Measurements from ENCODE around the gene C5orf46.

C5orf46 gene

DNA sequence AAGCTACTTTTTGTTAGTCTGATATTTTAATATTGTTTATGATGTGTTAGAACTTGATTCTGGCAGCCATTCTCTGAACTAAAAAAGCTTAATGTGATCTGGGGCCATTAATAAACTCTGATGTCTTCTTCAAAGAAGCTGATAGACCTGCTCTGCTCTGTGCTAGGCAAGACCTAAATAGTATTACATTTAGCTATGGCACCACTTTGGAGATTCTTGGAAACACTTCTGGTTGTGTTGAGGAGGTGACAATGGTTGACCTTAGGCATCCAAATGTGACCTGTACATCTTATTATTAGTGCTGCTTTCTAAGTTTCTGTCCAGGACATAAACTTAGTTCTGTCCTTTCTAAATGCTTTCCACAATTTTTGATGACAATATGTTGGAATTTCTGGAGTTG is 49.5 kb downstream of the C5orf46 start:
- no peak for DNase-seq

DNA sequence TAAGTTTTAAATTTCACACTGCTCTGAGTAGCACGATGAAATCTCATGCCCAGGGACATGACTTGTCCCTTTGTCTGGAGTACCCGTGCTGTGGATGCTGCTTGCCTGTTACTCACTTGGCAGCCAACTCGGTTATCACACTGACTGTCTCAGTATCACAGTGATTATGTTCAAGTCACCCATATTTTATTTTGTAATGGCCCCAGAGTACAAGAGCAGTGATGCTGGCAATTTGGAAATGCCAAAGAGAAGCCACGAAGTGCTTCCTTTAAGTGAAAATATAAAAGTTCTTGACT is 50.6 kb downstream of the C5orf46 start:
- no peak for DNase-seq

DNA sequence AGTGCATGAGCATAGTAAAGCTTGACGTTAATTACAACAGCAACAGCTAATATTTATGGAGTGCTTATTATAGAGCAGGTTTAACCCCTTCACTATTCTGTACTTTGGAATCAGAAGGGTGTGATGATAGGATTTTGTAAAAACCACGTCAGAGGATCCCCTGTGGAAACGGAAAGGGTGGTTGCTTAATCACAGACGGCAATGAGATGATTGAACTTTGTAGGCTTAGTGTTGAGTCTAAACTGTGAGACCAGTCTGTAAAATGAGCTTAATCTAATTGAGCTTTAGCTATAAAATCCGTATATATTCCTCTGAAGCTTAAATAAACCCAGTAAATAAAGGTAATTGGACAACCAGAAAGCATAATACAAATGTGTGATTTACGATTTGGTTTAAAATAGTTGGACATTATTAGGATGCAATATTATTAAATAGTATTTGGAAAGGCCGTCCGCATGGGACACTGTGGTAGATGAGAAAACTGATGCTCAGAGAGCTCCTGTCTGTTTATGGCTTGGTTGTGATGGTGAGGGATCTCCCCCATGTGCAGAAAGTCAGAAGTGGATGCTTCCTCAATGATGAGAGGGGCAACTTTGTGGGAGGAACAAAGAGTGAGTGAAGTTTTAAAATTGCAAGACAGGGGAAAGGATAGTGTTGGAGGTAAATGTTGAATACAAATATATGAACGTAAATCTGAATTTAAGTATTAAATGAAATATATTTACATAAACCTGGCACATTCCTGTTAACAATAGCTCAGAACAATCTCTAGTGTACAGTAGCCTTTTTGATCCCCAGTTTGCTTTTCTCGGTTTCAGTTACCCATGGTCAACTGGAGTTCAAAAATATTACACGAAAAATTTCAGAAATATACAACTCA is 51.2 kb downstream of the C5orf46 start:
- no peak for DNase-seq

DNA sequence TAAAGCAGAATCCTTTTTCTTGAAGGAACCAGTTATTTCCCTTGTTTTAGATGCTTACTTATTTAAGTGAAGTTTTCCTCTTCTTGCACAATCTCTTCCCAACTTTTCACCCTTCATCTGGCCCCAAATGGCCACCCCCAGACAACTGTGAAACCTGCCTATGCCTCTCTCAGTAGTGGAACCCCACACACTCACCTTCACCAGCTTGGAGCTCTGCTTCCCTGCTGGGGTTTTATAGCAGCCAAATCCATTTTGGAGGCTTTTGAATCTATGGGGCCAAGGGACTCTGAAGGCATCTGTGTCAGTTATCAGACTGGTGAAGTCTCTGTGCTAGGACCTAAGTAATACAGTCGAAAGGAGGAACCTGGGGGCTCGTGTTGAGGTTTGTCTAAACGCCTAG is 52.0 kb downstream of the C5orf46 start:
- no peak for DNase-seq

DNA sequence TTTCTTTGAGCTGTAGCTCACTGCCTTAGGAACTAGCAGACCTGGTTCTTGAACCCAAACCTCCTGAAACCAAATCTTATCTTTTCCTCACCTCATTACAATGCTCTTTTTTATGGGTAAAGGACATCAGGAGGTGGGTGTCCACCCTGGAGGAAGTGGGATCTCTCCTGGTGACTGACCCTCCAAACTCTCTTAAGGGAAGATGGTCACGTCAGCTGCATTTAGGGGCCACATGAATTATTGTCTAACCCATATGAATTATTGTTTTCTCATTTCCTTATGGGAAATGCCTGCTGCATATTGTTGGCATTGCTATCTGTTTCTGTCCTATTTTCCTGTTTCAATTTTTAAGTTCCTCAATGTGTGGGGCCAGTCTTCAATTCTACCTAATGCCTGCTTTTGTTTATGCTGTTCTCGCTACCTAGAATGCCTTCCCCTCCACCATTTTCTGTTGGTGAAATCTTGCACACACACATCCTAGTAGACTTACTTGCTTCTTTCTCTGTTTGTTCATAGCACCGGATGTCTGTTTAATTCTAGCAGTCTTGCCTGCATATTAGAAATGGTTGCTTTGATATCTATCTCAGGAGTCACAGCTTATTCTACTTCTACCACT is 52.9 kb downstream of the C5orf46 start:
- DNase-seq: no peak

DNA sequence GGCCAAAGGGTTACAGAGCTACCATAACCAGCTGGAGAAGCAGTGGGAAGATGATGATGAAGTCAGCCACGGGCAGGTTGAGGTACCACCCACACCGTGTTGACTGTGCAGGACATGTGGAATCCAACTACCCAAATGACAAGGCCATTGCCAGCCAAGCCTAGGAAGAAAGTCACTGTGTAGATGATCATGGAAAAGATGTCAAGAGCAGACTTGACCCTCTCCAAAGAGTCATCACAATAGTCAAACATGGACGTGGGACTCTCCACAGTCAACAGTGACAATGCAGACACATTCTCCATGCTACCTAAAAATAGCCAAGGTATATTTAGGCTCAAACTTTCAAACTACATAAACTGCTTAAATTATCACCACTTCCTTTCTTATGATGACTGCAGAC is 54.0 kb downstream of the C5orf46 start:
- no peak for DNase-seq

DNA sequence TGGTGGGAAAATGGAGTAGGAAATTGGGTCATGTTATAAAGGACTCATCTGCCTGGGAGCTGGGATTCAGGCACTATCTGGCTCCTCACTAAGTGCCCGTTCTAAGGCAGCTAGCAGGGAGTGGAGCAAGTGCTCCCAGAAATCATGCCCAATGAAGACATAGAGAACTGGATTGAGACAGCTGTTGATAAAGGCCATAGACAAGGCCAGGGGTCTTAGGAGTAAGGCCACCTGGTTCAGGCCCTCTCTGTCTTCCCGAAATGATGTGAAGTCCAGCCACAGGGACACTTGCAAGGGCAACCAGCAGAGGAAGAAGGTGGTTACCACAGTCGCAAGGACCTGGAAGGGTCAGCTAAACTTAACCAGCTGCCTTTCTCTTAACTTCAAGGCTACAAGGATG is 54.8 kb downstream of the C5orf46 start:
- DNase-seq: no peak

DNA sequence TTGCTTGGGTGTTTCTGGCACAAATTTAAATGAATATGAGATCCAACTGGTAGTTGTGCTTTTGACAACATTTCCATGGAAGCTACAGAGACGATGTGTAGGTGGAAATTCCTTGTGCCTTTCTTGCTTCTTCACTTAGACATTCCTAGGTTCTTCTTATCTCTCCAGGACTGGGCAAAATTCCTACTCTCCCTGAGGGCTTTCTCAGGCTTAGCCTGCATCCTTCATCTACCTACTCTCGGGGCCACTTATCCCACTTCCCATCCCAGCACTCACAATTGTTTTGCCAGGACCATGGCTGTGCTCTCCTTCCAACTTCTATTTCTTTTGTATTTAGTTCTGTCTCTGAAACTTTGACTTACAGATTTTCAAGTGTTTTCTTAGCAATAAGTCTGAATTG is 57.1 kb downstream of the C5orf46 start:
- no peak for DNase-seq

DNA sequence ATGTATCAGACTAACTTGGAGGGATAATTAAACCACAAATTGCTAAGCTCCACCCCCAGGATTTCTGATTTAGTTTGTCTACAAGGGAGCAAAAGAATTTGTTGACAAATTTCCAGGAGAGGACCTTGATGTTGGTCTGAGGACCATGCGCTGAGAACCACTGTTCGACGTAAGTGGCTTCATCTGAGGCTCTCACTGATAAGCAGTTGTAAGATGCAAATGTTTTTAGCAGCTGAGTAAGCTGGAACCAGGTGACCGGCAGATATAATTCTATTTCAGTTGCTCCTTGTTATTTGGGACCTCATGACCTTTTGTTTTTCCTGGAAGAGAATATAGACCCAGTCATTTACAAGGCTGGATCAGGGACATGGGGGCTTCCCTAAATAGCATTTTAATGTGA is 60.7 kb downstream of the C5orf46 start:
- no peak for DNase-seq

DNA sequence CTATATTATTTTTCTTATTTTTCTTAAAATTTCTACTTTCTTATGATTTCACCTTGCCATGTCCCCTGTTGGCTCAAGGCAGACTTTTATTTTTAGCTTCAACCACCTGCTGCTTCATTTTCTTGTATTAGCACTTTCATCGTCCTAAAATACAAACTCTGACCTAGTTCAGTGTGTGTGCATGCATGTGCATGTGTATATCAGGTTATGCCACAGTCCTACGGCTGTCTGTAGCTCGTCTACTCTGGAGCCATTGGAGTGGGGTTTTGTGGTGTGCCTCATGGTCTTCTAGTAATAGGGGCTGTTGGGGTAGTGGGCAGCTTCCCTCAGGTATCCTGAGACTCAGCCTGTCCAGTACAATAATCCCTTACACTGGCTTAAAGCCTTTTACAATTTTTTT is 61.5 kb downstream of the C5orf46 start:
- no peak for DNase-seq

DNA sequence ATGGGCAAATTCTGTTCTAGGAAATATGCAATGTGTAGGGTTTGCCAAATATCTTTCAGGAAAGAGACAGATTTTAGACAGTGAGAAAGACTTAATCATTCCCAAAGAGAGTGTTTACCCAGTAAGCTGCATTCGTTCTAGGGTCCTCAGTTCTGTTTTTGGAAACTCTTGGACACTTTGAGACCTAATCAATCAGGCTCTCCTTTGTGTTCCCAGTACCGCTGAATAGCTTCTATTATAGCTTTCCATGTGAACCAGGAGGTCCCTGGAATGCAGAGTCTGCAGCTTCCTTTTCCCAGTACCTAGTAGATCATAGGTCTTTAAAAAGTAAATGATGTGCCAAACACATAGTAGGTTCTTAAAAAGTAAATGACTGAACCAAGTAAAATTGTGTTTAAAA is 63.5 kb downstream of the C5orf46 start:
- DNase-seq: no peak

Measured in NCI-H524 (cell line).